Keratinocyte (primary cell): ENCODE measurements around the gene ATG4A.

Experiments
- CTCF ChIP-seq, 3 experiments: IDR thresholded peaks in 1 of 3; conservative IDR thresholded peaks in 1 of 3; optimal IDR thresholded peaks in 1 of 3; 2 replicates in 2 of 3; 3 replicates in 1 of 3; pipeline versions ENCODE3 to v1.5.1; 2011; ENCODE audit warnings: low read length in 3 of 3, mild to moderate bottlenecking in 3 of 3, moderate library complexity in 2 of 3, control low read depth in 1 of 3, inconsistent platforms in 1 of 3; ENCODE audit not compliant: insufficient read depth in 2 of 3; ENCODE audit errors: extremely low read depth in 1 of 3
- EZH2 ChIP-seq: IDR thresholded peaks from one replicate; pipeline ENCODE4 v1.6.1; 2012; ENCODE audit warnings: inconsistent platforms, mild to moderate bottlenecking, low read length, moderate library complexity

GRCh38 chrX:108159028-108159670 is 67.6 kb downstream of the ATG4A start:
- no peak for TF ChIP-seq EZH2
- TF ChIP-seq CTCF (optimal IDR thresholded peaks at IDR 0.05 in 1 of 3, IDR thresholded peaks at IDR 0.05 in 1 of 3, conservative IDR thresholded peaks at IDR 0.05 in 1 of 3; ENCODE audit: extremely low read depth in 1 of 3, insufficient read depth in 2 of 3, low read length in 3 of 3): no peak
